OCI-LY1 (cell line): Measurements from ENCODE around the gene NMT2.

ENCODE experiments used
- H2AFZ ChIP-seq: fragments of 200-600 bp; sonication (generic), shearing (Covaris generic); 2 replicates; pipeline ENCODE4 v1.6.0; 2014; ENCODE audit warnings: antibody characterized with exemption, mild to moderate bottlenecking, low read length
- H3F3A ChIP-seq: fragments of 200-600 bp; sonication (generic), shearing (Covaris generic); 2 replicates; pipeline ENCODE4 v1.6.0; 2014; ENCODE audit warnings: mild to moderate bottlenecking, antibody characterized with exemption, low read length, moderate library complexity; ENCODE audit not compliant: insufficient read depth
- H3K27ac ChIP-seq: fragments of 200-600 bp; sonication (generic); 2 replicates; pipeline ENCODE4 v1.5.1; 2014; ENCODE audit warnings: low read length, mixed run types, mild to moderate bottlenecking, low read depth; ENCODE audit not compliant: poor library complexity, severe bottlenecking
- H3K27me3 ChIP-seq: fragments of 200-600 bp; sonication (generic); 2 replicates; pipeline ENCODE4 v1.6.0; 2014; ENCODE audit warnings: antibody characterized with exemption, mild to moderate bottlenecking, low read length, moderate library complexity; ENCODE audit not compliant: insufficient read depth
- H3K36me3 ChIP-seq: fragments of 200-600 bp; sonication (generic); 2 replicates; pipeline ENCODE4 v1.6.1; 2014; ENCODE audit warnings: mild to moderate bottlenecking, antibody characterized with exemption, low read length, moderate library complexity, mixed read lengths; ENCODE audit not compliant: insufficient read depth
- H3K4me1 ChIP-seq: fragments of 200-600 bp; sonication (generic); 2 replicates; pipeline ENCODE4 v1.5.1; 2014; ENCODE audit warnings: mild to moderate bottlenecking, low read length, moderate library complexity; ENCODE audit not compliant: insufficient read depth, severe bottlenecking
- H3K4me2 ChIP-seq: fragments of 200-600 bp; sonication (generic), shearing (Covaris generic); 2 replicates; pipeline ENCODE4 v1.6.1; 2014; ENCODE audit warnings: low read length
- H3K4me3 ChIP-seq: fragments of 200-600 bp; sonication (generic); 2 replicates; pipeline ENCODE4 v1.5.1; 2014; ENCODE audit warnings: low read length, low read depth, mild to moderate bottlenecking, mixed read lengths; ENCODE audit not compliant: poor library complexity, severe bottlenecking
- H3K79me2 ChIP-seq: fragments of 200-600 bp; shearing (Covaris generic); 2 replicates; pipeline ENCODE4 v1.6.1; 2016; ENCODE audit warnings: mixed run types, low read length, mixed read lengths; ENCODE audit not compliant: insufficient read depth
- H3K9ac ChIP-seq: fragments of 200-600 bp; sonication (generic), shearing (Covaris generic); 2 replicates; pipeline ENCODE4 v1.6.1; 2014; ENCODE audit warnings: mild to moderate bottlenecking, low read length, mixed read lengths
- H3K9me2 ChIP-seq: fragments of 200-600 bp; sonication (generic), shearing (Covaris generic); 2 replicates; pipeline ENCODE4 v1.6.1; 2014; ENCODE audit warnings: low read depth, mild to moderate bottlenecking, low read length, mixed read lengths
- H3K9me3 ChIP-seq: fragments of 200-600 bp; shearing (Covaris generic); 2 replicates; pipeline ENCODE4 v1.6.1; 2014; ENCODE audit warnings: low read length, mixed read lengths
- H4K20me1 ChIP-seq: fragments of 200-600 bp; sonication (generic), shearing (Covaris generic); 2 replicates; pipeline ENCODE4 v1.6.0; 2016; ENCODE audit warnings: mild to moderate bottlenecking, low read length; ENCODE audit not compliant: insufficient read depth
- EZH2 ChIP-seq: fragments of 200-600 bp; sonication (generic), shearing (Covaris generic); IDR thresholded peaks from 2 replicates; pipeline ENCODE4 v1.8.0; 2017; ENCODE audit warnings: borderline replicate concordance, mixed run types, mild to moderate bottlenecking, antibody characterized with exemption, low read length, moderate library complexity, mixed read lengths
- TF ChIP-seq, protein P1 (sequence below): fragments of 200-600 bp; sonication (generic), shearing (Covaris generic); IDR thresholded peaks from 2 replicates; pipeline ENCODE4 v1.5.1; 2017; ENCODE audit warnings: mild to moderate bottlenecking, antibody characterized with exemption, low read length, moderate library complexity, mixed read lengths

The NMT2 gene

DNA sequence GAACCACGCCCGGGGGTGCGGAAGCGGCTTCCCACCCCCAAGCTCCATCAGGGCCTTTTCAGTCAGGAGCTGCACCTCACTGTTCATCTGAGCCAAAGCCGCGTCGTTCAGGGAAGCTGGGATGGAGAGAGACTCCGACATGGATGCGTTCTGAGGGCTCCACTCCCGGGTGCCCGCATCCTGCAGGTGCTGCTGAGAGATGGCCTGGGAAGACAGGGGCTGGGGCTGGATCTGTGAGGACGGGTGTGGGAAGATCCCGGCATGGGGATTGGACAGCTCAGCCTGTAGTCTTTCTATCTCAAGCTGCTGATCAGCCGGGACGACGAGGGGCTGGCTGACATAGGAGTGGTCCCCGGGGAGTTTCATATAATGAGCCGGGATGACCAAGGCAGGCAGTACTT, 45.0 kb upstream of the NMT2 start:
- no peaks in the 10 kb centered on the region for H3K79me2 ChIP-seq
- no peak overlapping the region for H3K9ac ChIP-seq
- no peaks in the 10 kb centered on the region for H3K36me3 ChIP-seq
- H3K9me3 ChIP-seq, result no peaks in the 10 kb centered on the region
- H3K4me2 ChIP-seq, result no peak overlapping the region
- no peaks in the 10 kb centered on the region for H3K27me3 ChIP-seq
- no peaks in the 10 kb centered on the region for H4K20me1 ChIP-seq
- peaks cover 3% of the 10 kb centered on the region for H3K4me1 ChIP-seq
- no peak overlapping the region for H2AFZ ChIP-seq
- TF ChIP-seq EZH2, result no peak
- H3K4me3 ChIP-seq, result no peak overlapping the region
- H3K9me2 ChIP-seq, result no peaks in the 10 kb centered on the region
- no peaks in the 10 kb centered on the region for H3F3A ChIP-seq
- no peak overlapping the region for H3K27ac ChIP-seq

DNA sequence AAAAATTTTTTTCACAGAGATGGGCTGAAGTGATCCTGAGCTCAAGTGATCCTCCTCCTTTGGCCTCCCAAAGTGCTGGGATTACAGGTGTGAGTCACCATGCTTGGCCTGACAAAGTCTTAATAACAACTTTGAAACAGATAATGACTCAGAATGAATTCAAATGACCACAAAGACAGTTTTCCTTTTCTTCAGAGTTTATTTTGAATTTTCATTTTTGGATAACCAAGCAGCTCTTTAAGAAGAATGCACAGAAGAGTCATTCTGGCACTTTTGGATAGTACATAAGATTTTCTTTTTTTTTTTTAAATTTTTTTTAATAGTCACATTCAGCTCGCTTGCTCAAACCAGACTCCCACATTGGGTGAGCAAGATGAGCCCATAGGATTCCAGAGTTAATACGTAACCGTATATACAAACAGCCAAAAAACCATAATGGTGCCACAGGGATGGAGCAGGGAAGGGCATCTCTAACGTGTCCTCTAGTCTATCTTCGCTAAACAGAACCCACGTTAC, 43.0 kb upstream of the NMT2 start:
- no peak overlapping the region for H3K4me3 ChIP-seq
- H3K4me2 ChIP-seq, result no peak overlapping the region
- H3K9me2 ChIP-seq, result no peaks in the 10 kb centered on the region
- H4K20me1 ChIP-seq, result no peaks in the 10 kb centered on the region
- no peaks in the 10 kb centered on the region for H3F3A ChIP-seq
- no peak overlapping the region for H3K9ac ChIP-seq
- no peak for TF ChIP-seq EZH2
- H3K27ac ChIP-seq, result no peak overlapping the region
- no peaks in the 10 kb centered on the region for H3K36me3 ChIP-seq
- H3K27me3 ChIP-seq, result no peaks in the 10 kb centered on the region
- no peak overlapping the region for H2AFZ ChIP-seq
- no peaks in the 10 kb centered on the region for H3K79me2 ChIP-seq
- peaks cover 3% of the 10 kb centered on the region for H3K4me1 ChIP-seq
- no peaks in the 10 kb centered on the region for H3K9me3 ChIP-seq

DNA sequence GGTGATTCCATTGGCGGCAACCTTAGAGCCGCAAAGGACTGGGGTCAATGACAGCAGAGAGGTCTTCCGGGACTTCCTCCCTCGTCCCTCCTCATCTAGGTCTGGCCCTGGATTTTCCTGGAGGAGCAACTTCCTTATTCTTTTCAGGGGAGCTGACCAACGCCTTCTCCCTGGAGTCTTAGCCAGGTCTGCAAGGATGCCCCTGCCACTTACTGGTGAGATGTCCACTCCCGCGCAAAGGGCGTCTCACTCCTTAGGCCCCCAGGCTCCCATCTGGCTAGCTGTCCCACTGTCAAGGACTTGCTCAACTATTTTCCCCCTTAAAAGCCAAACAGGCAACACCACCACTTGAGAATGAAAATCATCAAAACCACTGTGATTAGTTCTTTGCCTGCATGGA, 42.0 kb upstream of the NMT2 start:
- Histone ChIP-seq H3K4me3 (no peak overlapping the region), H2AFZ (no peak overlapping the region), H3K4me1 (peaks cover 3% of the 10 kb centered on the region), H4K20me1 (no peaks in the 10 kb centered on the region), H3K9me2 (no peaks in the 10 kb centered on the region), H3K4me2 (no peak overlapping the region), H3K27ac (no peak overlapping the region), H3F3A (no peaks in the 10 kb centered on the region), H3K9me3 (no peaks in the 10 kb centered on the region), H3K9ac (no peak overlapping the region), H3K27me3 (no peaks in the 10 kb centered on the region), H3K79me2 (no peaks in the 10 kb centered on the region), H3K36me3 (no peaks in the 10 kb centered on the region)
- TF ChIP-seq, protein P1, sequence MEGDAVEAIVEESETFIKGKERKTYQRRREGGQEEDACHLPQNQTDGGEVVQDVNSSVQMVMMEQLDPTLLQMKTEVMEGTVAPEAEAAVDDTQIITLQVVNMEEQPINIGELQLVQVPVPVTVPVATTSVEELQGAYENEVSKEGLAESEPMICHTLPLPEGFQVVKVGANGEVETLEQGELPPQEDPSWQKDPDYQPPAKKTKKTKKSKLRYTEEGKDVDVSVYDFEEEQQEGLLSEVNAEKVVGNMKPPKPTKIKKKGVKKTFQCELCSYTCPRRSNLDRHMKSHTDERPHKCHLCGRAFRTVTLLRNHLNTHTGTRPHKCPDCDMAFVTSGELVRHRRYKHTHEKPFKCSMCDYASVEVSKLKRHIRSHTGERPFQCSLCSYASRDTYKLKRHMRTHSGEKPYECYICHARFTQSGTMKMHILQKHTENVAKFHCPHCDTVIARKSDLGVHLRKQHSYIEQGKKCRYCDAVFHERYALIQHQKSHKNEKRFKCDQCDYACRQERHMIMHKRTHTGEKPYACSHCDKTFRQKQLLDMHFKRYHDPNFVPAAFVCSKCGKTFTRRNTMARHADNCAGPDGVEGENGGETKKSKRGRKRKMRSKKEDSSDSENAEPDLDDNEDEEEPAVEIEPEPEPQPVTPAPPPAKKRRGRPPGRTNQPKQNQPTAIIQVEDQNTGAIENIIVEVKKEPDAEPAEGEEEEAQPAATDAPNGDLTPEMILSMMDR, result no peak
- TF ChIP-seq EZH2, result no peak

DNA sequence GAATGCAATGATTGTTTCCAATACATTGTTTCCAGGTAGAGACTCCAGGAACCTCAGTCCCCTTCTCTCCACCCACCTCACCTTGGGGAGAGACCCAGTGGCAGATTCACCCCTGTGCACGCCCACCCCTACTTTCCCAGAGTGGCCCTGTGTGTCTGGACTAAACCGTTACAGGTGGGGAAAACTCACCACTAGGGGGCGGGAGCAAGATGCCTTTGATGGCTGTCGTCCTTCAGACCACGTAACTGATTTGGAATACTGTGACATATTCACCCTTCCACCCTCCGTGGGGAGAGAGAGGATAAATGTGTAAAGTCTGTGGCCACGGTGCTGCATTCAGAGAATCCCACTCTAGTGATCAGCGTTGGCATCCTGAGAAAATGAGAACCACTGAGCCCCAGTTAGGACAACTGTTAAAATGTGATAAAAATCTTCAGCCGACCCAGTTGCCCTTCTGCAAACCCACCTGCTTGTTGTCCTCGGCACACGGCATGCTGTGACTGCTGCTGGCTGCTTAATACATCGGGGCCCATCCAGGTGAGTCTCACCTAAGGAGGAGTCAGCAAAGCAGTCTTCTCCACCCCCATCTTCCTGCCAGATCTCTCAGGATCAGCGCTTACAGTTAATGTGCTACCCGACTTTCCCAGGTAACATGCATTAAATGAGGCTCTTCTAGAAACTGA, 41.5 kb upstream of the NMT2 start:
- Histone ChIP-seq H3K36me3 (no peaks in the 10 kb centered on the region), H2AFZ (no peak overlapping the region), H4K20me1 (no peaks in the 10 kb centered on the region), H3K4me2 (no peak overlapping the region), H3K9me2 (no peaks in the 10 kb centered on the region), H3K4me1 (peaks cover 3% of the 10 kb centered on the region), H3F3A (no peaks in the 10 kb centered on the region), H3K79me2 (no peaks in the 10 kb centered on the region), H3K27ac (no peak overlapping the region), H3K27me3 (no peaks in the 10 kb centered on the region), H3K4me3 (no peak overlapping the region), H3K9ac (no peak overlapping the region), H3K9me3 (no peaks in the 10 kb centered on the region)
- TF ChIP-seq, protein P1, result peak; percentile 78
- no peak for TF ChIP-seq EZH2
